Astrocyte of the spinal cord (primary cell): Measurements from ENCODE around the gene ASAP2.

Experiments
- DNase-seq: peaks from one replicate; pipeline ENCODE4 v3.0.0; 2011; ENCODE audit warnings: low read depth, low spot score
- H3K4me3 ChIP-seq: 2 replicates; pipeline ENCODE4 v1.5.1; 2011; ENCODE audit warnings: low read depth, mild to moderate bottlenecking, low read length, moderate library complexity
- in situ Hi-C: cut with HindIII; loops from 2 replicates; pipeline ENCODE4 v1.10.0; 2017; ENCODE audit warnings: low sequenced_read_pairs
- TF ChIP-seq, protein P1 (sequence below): IDR thresholded peaks from 2 replicates; pipeline ENCODE4 v1.5.1; 2012; ENCODE audit warnings: low read depth, mild to moderate bottlenecking, low read length, inconsistent platforms

Gene ASAP2

DNA sequence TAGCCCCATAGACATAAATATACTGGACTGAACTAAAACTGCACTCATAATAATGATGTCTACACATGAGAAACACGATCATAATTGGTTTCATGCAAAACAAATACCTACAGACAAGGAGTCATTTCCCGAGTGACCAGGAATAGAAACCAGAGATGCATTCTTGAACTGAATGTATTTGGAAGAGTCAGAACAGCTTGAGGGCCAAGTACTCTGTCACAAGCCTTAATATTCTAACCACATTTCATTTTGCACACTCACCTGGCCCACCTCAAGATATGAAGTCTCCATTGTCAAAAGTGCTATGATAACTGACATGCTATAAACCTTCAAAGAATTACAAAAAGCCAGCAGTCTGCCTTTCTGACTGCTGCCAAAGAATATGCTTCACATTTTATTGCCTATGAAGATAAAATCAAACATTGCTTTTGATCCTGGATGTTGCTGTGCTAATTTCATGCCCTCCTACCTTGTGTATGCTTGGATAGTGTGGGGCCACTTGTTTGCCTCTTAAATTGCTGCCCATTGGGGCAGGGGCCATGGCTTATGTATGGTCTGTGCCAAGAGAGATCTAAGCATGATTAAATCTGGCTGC is 18.9 kb upstream of the ASAP2 start:
- no peak for DNase-seq
- TF ChIP-seq, protein P1, sequence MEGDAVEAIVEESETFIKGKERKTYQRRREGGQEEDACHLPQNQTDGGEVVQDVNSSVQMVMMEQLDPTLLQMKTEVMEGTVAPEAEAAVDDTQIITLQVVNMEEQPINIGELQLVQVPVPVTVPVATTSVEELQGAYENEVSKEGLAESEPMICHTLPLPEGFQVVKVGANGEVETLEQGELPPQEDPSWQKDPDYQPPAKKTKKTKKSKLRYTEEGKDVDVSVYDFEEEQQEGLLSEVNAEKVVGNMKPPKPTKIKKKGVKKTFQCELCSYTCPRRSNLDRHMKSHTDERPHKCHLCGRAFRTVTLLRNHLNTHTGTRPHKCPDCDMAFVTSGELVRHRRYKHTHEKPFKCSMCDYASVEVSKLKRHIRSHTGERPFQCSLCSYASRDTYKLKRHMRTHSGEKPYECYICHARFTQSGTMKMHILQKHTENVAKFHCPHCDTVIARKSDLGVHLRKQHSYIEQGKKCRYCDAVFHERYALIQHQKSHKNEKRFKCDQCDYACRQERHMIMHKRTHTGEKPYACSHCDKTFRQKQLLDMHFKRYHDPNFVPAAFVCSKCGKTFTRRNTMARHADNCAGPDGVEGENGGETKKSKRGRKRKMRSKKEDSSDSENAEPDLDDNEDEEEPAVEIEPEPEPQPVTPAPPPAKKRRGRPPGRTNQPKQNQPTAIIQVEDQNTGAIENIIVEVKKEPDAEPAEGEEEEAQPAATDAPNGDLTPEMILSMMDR = no peak
- in situ Hi-C loops = no loop called here
- H3K4me3 ChIP-seq = no peak overlapping the region

DNA sequence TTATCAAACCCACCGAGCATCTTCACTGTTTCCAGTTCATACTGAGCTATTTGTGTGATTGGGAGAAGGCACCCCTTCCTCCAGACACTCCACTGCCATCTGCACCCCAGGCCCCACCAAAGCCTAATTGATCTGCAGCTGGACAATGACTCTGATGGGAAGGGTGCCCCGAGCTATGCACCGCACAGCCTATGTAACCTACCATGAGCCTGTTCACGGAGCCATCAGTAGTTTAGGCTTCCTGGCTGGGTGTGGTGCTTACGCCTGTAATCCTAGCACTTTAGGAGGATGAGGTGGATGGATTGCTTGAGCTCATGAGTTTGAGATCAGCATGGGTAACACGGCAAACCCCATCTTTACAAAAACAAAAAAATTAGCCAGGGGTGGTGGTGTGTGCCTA is 17.8 kb upstream of the ASAP2 start:
- in situ Hi-C loops = no loop called here
- DNase-seq = no peak
- TF ChIP-seq, protein P1 = no peak
- no peak overlapping the region for H3K4me3 ChIP-seq

GRCh38 chr2:9189901-9190300 is 16.7 kb upstream of the ASAP2 start:
- DNase-seq = no peak
- TF ChIP-seq, protein P1 = no peak
- in situ Hi-C loops = no loop called here
- H3K4me3 ChIP-seq = no peak overlapping the region

GRCh38 chr2:9191041-9191481 is 15.6 kb upstream of the ASAP2 start:
- in situ Hi-C loops = no loop called here
- TF ChIP-seq, protein P1 = no peak
- H3K4me3 ChIP-seq = no peak overlapping the region
- DNase-seq = peak; percentile 93

- no peak for DNase-seq
- no peak overlapping the region for H3K4me3 ChIP-seq
- TF ChIP-seq, protein P1 = no peak
- in situ Hi-C loops = no loop called here
Observed at GRCh38 chr2:9192712-9193111, 13.9 kb upstream of the ASAP2 start.

DNA sequence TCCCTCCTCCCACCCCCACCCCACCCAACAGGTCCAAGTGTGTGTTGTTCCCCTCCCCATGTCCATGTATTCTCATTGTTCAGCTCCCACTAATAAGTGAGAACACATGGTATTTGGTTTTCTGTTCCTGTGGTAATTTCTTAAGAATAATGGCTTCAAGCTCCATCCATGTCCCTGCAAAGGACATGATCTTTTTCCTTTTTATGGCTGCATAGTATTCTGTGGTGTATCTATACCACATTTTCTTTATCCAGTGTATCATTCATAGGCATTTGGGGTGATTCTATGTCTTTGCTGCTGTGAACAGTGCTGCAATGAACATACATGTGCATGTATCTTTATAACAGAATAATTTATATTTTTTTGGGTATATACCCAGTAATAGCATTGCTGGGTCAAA is 12.3 kb upstream of the ASAP2 start:
- in situ Hi-C loops = no loop called here
- H3K4me3 ChIP-seq = no peak overlapping the region
- TF ChIP-seq, protein P1 = no peak
- DNase-seq = no peak

GRCh38 chr2:9196637-9197036 is 10.0 kb upstream of the ASAP2 start:
- no peak for DNase-seq
- TF ChIP-seq, protein P1 = no peak
- no peak overlapping the region for H3K4me3 ChIP-seq
- in situ Hi-C loops = no loop called here
